ENCODE measurements around the gene RBBP5.

DNA sequence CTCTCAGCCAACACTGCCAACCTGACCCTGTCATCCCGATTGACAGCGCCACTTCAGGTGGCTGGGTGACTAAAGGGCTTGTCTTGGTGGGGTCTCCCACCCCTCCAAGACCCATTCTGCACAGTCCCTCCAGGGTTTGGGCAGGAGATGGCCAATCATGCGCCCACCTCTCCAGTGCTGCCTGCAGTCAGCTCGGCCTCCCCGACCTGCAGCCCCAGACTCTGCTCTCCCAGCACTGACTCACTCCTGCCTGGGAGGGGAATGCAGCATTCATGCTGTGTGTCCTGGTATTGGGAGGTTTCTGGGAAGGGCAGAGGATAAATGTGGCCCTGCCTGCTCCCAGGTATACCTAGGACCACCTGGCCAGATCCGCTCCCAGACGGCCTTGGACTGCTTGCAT lies 47.3 kb downstream of the RBBP5 start:
- TF ChIP-seq, protein P1, sequence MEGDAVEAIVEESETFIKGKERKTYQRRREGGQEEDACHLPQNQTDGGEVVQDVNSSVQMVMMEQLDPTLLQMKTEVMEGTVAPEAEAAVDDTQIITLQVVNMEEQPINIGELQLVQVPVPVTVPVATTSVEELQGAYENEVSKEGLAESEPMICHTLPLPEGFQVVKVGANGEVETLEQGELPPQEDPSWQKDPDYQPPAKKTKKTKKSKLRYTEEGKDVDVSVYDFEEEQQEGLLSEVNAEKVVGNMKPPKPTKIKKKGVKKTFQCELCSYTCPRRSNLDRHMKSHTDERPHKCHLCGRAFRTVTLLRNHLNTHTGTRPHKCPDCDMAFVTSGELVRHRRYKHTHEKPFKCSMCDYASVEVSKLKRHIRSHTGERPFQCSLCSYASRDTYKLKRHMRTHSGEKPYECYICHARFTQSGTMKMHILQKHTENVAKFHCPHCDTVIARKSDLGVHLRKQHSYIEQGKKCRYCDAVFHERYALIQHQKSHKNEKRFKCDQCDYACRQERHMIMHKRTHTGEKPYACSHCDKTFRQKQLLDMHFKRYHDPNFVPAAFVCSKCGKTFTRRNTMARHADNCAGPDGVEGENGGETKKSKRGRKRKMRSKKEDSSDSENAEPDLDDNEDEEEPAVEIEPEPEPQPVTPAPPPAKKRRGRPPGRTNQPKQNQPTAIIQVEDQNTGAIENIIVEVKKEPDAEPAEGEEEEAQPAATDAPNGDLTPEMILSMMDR (IDR thresholded peaks at IDR 0.05), result no peak
- no peak for TF ChIP-seq POLR2A (IDR thresholded peaks at IDR 0.05)

Measured in uterus (tissue), 2 donors.